IPS-NIHi11 (cell line): ENCODE results near the gene CARS2.
A peak's percentile ranks its signal among the peaks of the same experiment; 100 is the strongest.
"Not testable (repeated sequence)": the region's sequence is repeated elsewhere in the genome, so short reads cannot be mapped to it uniquely, and the experiment has no call there.

Experiments used
- DNase-seq: peaks from one replicate; pipeline ENCODE4 v3.0.0; 2012; ENCODE audit warnings: mixed read lengths, low spot score

Gene CARS2

GRCh38 chr13:110682746-110683145, 23.2 kb downstream of the CARS2 start:
- no peak for DNase-seq

GRCh38 chr13:110681868-110682550, 23.9 kb downstream of the CARS2 start:
- DNase-seq, result no peak

- DNase-seq, result peak; percentile 80
Observed at GRCh38 chr13:110680852-110681251, 25.1 kb downstream of the CARS2 start.

GRCh38 chr13:110677731-110678545, 28.0 kb downstream of the CARS2 start:
- no peak for DNase-seq

GRCh38 chr13:110676595-110677587, 29.0 kb downstream of the CARS2 start:
- DNase-seq, result no peak

- DNase-seq, result not testable (repeated sequence)
Observed at GRCh38 chr13:110669814-110670213, 36.1 kb downstream of the CARS2 start.

DNA sequence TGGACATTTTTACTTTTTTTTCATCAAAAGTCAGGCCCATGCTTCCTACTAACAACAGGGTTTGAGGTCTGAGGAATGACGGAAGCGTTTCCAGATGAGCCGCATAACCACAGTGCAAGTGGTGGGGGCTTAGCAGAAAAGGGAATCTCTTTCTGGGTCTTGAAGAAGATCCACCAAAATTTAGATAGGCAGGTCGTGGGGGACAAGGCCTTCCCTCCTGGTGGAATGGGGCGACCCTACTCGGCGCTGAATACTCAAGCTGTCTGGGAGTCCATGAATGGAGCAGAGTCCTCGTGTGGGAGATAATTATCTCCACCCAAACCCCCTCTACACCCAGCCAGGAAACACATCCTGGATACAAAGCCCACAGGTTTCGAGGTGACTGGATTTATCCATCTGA, 36.9 kb downstream of the CARS2 start:
- no peak for DNase-seq

GRCh38 chr13:110666255-110666533, 39.7 kb downstream of the CARS2 start:
- no peak for DNase-seq

- no peak for DNase-seq
Observed at GRCh38 chr13:110665491-110666254, 40.2 kb downstream of the CARS2 start.

DNA sequence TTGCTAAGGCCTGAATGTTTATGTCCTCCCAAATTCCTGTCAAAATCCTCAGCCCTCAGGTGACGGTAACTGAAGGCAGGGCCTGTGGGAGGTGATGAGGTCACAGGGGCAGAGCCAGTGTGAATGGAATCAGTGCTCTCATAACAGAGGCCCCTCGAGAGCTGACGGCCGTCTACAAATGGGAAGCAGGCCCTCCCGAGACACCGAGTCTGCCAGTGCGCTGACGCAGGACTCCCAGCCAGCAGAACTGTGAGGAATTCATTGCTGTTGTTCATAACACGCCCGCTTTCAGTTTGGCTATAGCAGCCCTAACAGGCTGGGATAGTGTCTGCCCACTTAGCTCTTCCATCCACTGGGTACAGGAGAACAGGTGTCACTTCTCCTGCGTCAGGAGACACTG, 41.2 kb downstream of the CARS2 start:
- no peak for DNase-seq

GRCh38 chr13:110664041-110664440, 41.9 kb downstream of the CARS2 start:
- DNase-seq, result no peak

- no peak for DNase-seq
Observed at GRCh38 chr13:110663491-110663890, 42.4 kb downstream of the CARS2 start.

GRCh38 chr13:110662777-110663443, 43.0 kb downstream of the CARS2 start:
- DNase-seq, result no peak

GRCh38 chr13:110662091-110662490, 43.8 kb downstream of the CARS2 start:
- no peak for DNase-seq

DNA sequence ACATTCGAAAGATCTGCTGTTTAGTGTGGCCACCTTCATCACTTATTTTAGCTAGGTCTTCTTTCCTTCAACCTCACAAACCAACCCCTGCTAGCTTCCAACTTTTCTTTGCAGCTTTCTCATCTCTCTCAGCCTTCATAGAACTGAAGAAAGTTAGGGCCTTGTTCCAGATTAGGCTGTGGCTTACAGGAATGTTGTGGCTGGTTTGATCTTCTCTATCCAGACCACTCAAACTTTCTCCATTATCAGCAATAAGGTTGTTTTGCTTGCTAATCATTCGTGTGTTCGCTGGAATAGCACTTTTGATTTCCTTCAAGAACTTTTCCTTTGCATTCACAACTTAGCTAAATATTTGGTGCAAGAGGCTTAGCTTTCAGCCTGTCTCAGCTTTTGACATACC, 44.7 kb downstream of the CARS2 start:
- DNase-seq, result no peak

GRCh38 chr13:110658218-110658911, 47.6 kb downstream of the CARS2 start:
- DNase-seq, result not testable (repeated sequence)

DNA sequence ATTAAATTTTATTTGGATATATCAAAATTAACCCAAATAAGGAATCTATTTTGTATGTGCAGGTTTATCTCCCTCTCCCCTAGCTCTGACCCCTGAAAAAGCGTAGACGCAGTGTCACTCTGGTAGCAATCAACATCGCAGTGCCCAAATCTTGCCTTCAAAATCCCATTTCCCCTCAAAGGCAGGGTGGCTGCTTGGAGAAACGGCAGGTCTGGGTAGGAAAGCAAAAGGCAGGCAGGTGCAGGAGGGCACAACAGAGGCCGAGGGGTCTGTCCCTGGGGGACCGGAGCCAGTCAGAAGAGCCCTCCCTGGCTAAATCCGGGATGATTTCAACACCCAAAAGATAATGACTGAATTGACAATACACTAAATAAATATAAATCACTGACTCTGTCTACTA, 48.7 kb downstream of the CARS2 start:
- DNase-seq, result no peak

GRCh38 chr13:110653851-110654250, 52.1 kb downstream of the CARS2 start:
- no peak for DNase-seq

GRCh38 chr13:110653271-110653670, 52.6 kb downstream of the CARS2 start:
- no peak for DNase-seq

- no peak for DNase-seq
Observed at GRCh38 chr13:110652764-110653163, 53.2 kb downstream of the CARS2 start.
